WTC11 (cell line): Measurements from ENCODE around the gene AQP11.

Source experiments
- ZBTB21 ChIP-seq: sonication (generic); formaldehyde crosslinking; IDR thresholded peaks from 2 replicates; pipeline ENCODE4 v1.8.1; 2023; ENCODE audit warnings: mild to moderate bottlenecking, missing genetic modification reagents, borderline replicate concordance
- ZNF263 ChIP-seq: sonication (generic); formaldehyde crosslinking; IDR thresholded peaks from 2 replicates; pipeline ENCODE4 v1.8.1; 2022; ENCODE audit warnings: low read depth, mild to moderate bottlenecking, moderate library complexity, missing genetic modification reagents

DNA sequence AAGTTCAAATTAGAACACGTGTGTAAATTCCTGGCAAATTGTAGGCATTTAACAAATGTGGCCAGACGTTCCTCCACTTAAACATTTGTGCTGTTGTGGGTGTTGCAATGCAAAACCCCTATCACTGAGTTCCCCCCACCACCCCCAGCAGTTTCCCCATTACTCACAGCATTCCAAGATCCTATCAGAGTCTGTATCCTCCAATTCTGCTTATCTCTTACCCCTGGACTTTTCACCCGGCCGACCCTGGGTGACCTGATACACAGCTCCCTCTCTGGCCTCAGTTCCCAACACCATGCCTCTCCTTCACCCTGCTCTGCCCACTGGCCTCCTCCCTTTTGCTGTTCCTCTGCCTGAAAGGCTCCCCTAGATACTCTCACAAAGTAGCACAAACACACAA lies 31.4 kb upstream of the AQP11 start:
- TF ChIP-seq ZBTB21 (CRISPR knock-in tag) (no peak), ZNF263 (no peak)
